Measurements from ENCODE around the gene ATG2A. TPM values are rescaled to one million over a fixed set of nuclear protein-coding genes. Genes with fewer than 3 reads are reported as not detected.

The ATG2A gene
- total RNA-seq, 4 donors from 2014 or later, result 19.9 to 28.7 (median 26.1) TPM

GRCh38 chr11:64918017-64918416 is 1.0 kb upstream of the ATG2A start:
- H3K9me3 ChIP-seq, result no peaks in the 10 kb centered on the region
- peaks cover 2 to 19% (median 14%) of the 10 kb centered on the region in 4 donors for H3K36me3 ChIP-seq
- DNase-seq (ENCODE audit: extremely low spot score), result no peak
- peaks cover 24 to 41% (median 34%) of the 10 kb centered on the region in 4 donors for H3K4me1 ChIP-seq
- WGBS, result 16% methylated on average over 4 of the region's 4 CpGs
- TF ChIP-seq EP300 (IDR thresholded peaks at IDR 0.05) (no peak), CTCF (IDR thresholded peaks at IDR 0.05) (peak in 1 of 3 experiments; percentile 11), POLR2AphosphoS5 (IDR thresholded peaks at IDR 0.05) (peak in 1 of 2 donors; percentile 7), POLR2A (IDR thresholded peaks at IDR 0.05; ENCODE audit: low read depth) (no peak)
- H3K27ac ChIP-seq (replicated peaks in 1 of 4), result peak overlapping the region; percentile 78 to 88 (median 84)
- intact Hi-C loops (cut with DNase I), result loop anchor here (5.0 kb wide), 1 partner anchor 109 kb away; the partner anchor contains the start of gene SNX15
- H3K4me3 ChIP-seq, result peak overlapping the region; percentile 75 to 98 (median 92)
- H3K27me3 ChIP-seq, result no peaks in the 10 kb centered on the region

GRCh38 chr11:64917663-64917995 is 620 bp upstream of the ATG2A start:
- Histone ChIP-seq H3K36me3 (peaks cover 6 to 23% (median 18%) of the 10 kb centered on the region in 4 donors), H3K4me1 (peaks cover 23 to 41% (median 34%) of the 10 kb centered on the region in 4 donors), H3K4me3 (peak overlapping the region; percentile 75 to 98 (median 92)), H3K9me3 (no peaks in the 10 kb centered on the region), H3K27me3 (no peaks in the 10 kb centered on the region), H3K27ac (replicated peaks in 1 of 4) (peak overlapping the region; percentile 78 to 88 (median 84))
- TF ChIP-seq EP300 (IDR thresholded peaks at IDR 0.05), result no peak
- no peak for TF ChIP-seq POLR2A (IDR thresholded peaks at IDR 0.05; ENCODE audit: low read depth)
- no peak for TF ChIP-seq POLR2AphosphoS5 (IDR thresholded peaks at IDR 0.05)
- no peak for TF ChIP-seq CTCF (IDR thresholded peaks at IDR 0.05)
- intact Hi-C loops (cut with DNase I), result loop anchor here (5.0 kb wide), 1 partner anchor 110 kb away; the partner anchor contains the start of gene SNX15
- DNase-seq (ENCODE audit: extremely low spot score), result no peak
- 4% methylated on average over 6 of the region's 6 CpGs for WGBS

- intact Hi-C loops (cut with DNase I), result loop anchor here (5.0 kb wide), 1 partner anchor 111 kb away; the partner anchor contains the start of gene SNX15
- no peak for DNase-seq (ENCODE audit: extremely low spot score)
- TF ChIP-seq CTCF (IDR thresholded peaks at IDR 0.05) (no peak), POLR2AphosphoS5 (IDR thresholded peaks at IDR 0.05) (peak in 1 of 2 donors; percentile 27), POLR2A (IDR thresholded peaks at IDR 0.05; ENCODE audit: low read depth) (no peak), EP300 (IDR thresholded peaks at IDR 0.05) (no peak)
- Histone ChIP-seq H3K27me3 (no peaks in the 10 kb centered on the region), H3K4me1 (peaks cover 23 to 41% (median 34%) of the 10 kb centered on the region in 4 donors), H3K9me3 (no peaks in the 10 kb centered on the region), H3K4me3 (peak overlapping the region; percentile 75 to 98 (median 92)), H3K36me3 (peaks cover 20 to 37% (median 32%) of the 10 kb centered on the region in 4 donors), H3K27ac (replicated peaks in 1 of 4) (peak overlapping the region; percentile 82 to 88 (median 86))
- 5% methylated on average over 17 of the region's 23 CpGs for WGBS
These were observed 802 bp downstream of the ATG2A start for GRCh38 chr11:64916040-64916774.

GRCh38 chr11:64915376-64915887 is 1.6 kb downstream of the ATG2A start:
- TF ChIP-seq POLR2AphosphoS5 (IDR thresholded peaks at IDR 0.05) (no peak), EP300 (IDR thresholded peaks at IDR 0.05) (no peak), POLR2A (IDR thresholded peaks at IDR 0.05; ENCODE audit: low read depth) (no peak), CTCF (IDR thresholded peaks at IDR 0.05) (no peak)
- Histone ChIP-seq H3K4me1 (peaks cover 23 to 41% (median 34%) of the 10 kb centered on the region in 4 donors), H3K4me3 (peak overlapping the region; percentile 75 to 98 (median 92)), H3K36me3 (peaks cover 28 to 45% (median 40%) of the 10 kb centered on the region in 4 donors), H3K27me3 (no peaks in the 10 kb centered on the region), H3K9me3 (no peaks in the 10 kb centered on the region), H3K27ac (replicated peaks in 1 of 4) (peak overlapping the region in 2 of 4 donors; percentile 86 to 88)
- intact Hi-C loops (cut with DNase I), result loop anchor here (5.0 kb wide), 1 partner anchor 112 kb away; the partner anchor contains the start of gene SNX15
- WGBS, result 79% methylated on average over 7 of the region's 7 CpGs
- DNase-seq (ENCODE audit: extremely low spot score), result no peak

Data from esophagus muscularis mucosa (tissue), 4 donors.